ENCODE measurements around the gene C5orf24.

- TF ChIP-seq REST (IDR thresholded peaks at IDR 0.05) = no peak
- no peak for TF ChIP-seq GABPA (IDR thresholded peaks at IDR 0.05 in 1 of 2, conservative IDR thresholded peaks at IDR 0.05 in 1 of 2)
- TF ChIP-seq, protein P1, sequence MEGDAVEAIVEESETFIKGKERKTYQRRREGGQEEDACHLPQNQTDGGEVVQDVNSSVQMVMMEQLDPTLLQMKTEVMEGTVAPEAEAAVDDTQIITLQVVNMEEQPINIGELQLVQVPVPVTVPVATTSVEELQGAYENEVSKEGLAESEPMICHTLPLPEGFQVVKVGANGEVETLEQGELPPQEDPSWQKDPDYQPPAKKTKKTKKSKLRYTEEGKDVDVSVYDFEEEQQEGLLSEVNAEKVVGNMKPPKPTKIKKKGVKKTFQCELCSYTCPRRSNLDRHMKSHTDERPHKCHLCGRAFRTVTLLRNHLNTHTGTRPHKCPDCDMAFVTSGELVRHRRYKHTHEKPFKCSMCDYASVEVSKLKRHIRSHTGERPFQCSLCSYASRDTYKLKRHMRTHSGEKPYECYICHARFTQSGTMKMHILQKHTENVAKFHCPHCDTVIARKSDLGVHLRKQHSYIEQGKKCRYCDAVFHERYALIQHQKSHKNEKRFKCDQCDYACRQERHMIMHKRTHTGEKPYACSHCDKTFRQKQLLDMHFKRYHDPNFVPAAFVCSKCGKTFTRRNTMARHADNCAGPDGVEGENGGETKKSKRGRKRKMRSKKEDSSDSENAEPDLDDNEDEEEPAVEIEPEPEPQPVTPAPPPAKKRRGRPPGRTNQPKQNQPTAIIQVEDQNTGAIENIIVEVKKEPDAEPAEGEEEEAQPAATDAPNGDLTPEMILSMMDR (IDR thresholded peaks at IDR 0.05; ENCODE audit: low read depth, low read length, missing input control) = no peak
- no peak for TF ChIP-seq RAD21 (IDR thresholded peaks at IDR 0.05)
- no peak for TF ChIP-seq SP1 (IDR thresholded peaks at IDR 0.05)
- TF ChIP-seq FOXA1 (IDR thresholded peaks at IDR 0.05) = no peak
- TF ChIP-seq, protein P2, sequence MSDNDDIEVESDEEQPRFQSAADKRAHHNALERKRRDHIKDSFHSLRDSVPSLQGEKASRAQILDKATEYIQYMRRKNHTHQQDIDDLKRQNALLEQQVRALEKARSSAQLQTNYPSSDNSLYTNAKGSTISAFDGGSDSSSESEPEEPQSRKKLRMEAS (IDR thresholded peaks at IDR 0.05) = no peak
- TF ChIP-seq YY1 (IDR thresholded peaks at IDR 0.05) = no peak
- TF ChIP-seq TAF1 (conservative IDR thresholded peaks at IDR 0.05) = no peak
- TF ChIP-seq, protein P3, sequence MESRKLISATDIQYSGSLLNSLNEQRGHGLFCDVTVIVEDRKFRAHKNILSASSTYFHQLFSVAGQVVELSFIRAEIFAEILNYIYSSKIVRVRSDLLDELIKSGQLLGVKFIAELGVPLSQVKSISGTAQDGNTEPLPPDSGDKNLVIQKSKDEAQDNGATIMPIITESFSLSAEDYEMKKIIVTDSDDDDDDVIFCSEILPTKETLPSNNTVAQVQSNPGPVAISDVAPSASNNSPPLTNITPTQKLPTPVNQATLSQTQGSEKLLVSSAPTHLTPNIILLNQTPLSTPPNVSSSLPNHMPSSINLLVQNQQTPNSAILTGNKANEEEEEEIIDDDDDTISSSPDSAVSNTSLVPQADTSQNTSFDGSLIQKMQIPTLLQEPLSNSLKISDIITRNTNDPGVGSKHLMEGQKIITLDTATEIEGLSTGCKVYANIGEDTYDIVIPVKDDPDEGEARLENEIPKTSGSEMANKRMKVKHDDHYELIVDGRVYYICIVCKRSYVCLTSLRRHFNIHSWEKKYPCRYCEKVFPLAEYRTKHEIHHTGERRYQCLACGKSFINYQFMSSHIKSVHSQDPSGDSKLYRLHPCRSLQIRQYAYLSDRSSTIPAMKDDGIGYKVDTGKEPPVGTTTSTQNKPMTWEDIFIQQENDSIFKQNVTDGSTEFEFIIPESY (IDR thresholded peaks at IDR 0.05) = no peak
- TF ChIP-seq FOXA2 (IDR thresholded peaks at IDR 0.05) = no peak
Observed at GRCh38 chr5:134877159-134877558, 31.4 kb downstream of the C5orf24 start.

Measured in liver (tissue), 3 donors.